Fibroblast of lung (primary cell): ENCODE measurements around the gene NEDD4.

Experiments used
- CTCF ChIP-seq, 2 donors: IDR thresholded peaks in 1 of 2; conservative IDR thresholded peaks in 1 of 2; 1 replicate in 1 of 2; 2 replicates in 1 of 2; pipeline ENCODE4 v1.5.1; 2011 to 2012; ENCODE audit warnings: low read length in 2 of 2, control low read depth in 1 of 2, inconsistent platforms in 1 of 2, low read depth in 1 of 2, mild to moderate bottlenecking in 1 of 2
- EZH2 ChIP-seq: IDR thresholded peaks from 2 replicates; pipeline ENCODE4 v1.5.1; 2012; ENCODE audit warnings: low read length, control low read depth, mild to moderate bottlenecking; ENCODE audit errors: missing control alignments

GRCh38 chr15:55989383-55989782, 4.0 kb downstream of the NEDD4 start:
- TF ChIP-seq CTCF (conservative IDR thresholded peaks at IDR 0.05 in 1 of 2, IDR thresholded peaks at IDR 0.05 in 1 of 2; ENCODE audit: low read depth in 1 of 2, low read length in 2 of 2), result no peak
- no peak for TF ChIP-seq EZH2
